ENCODE measurements around the gene CAP1. TPM values are rescaled to one million over a fixed set of nuclear protein-coding genes. Genes with fewer than 3 reads are reported as not detected.

The CAP1 gene
- total and polyA plus RNA-seq, 2 of the 13 experiments (the other 11 are each of a cell fraction or from before 2014, with no cell fraction given): 174 to 195 TPM

DNA sequence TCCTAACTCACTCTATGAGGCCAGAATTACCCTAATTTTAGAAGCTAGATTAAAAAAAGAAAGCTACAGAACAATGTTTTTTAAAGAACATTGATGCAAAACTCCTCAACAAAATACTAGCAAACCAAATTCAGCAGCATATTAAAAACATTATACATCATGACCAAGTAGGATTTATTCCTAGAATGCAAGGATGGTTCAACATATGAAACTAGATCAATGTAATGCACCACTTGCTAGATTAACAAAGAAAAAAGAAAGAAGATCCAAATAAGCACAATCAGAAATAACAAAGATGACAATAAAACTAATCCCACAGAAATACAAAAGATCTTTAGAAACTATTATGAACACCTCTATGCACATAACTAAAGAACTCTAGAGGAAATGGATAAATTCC lies 69.9 kb downstream of the CAP1 start (continued):
- TF ChIP-seq, protein P1, sequence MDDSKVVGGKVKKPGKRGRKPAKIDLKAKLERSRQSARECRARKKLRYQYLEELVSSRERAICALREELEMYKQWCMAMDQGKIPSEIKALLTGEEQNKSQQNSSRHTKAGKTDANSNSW (CRISPR knock-in tag; IDR thresholded peaks at IDR 0.05; ENCODE audit: borderline replicate concordance): no peak
- TF ChIP-seq ZNF510 (CRISPR knock-in tag; IDR thresholded peaks at IDR 0.05; ENCODE audit: low read depth) (no peak), TMF1 (CRISPR knock-in tag; IDR thresholded peaks at IDR 0.05; ENCODE audit: low read depth) (no peak), ESRRA (CRISPR knock-in tag; IDR thresholded peaks at IDR 0.05; ENCODE audit: low read depth) (no peak)

DNA sequence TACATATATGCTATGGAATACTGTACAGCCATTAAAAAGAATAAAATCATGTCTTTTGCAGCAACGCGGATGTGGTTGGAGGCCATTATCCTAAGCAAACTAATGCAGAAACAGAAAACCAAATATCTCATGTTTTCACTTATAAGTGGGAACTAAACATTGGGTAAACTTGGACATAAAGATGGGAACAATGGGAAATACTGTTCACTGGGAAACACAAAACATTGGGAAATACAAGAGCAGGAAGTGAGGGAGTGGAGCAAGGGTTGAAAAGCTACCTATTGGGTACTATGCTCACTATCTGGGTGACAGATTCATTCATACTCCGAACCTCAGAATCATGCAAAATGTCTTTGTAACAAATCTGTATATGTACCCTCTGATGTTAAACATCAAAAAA lies 73.9 kb downstream of the CAP1 start:
- ChIA-PET POLR2A (no interaction called here), CTCF (ENCODE audit: low intra/inter-chr PET ratio, low total read pairs) (no interaction called here)
- Histone ChIP-seq H3K4me3 (replicated peaks in 1 of 3; ENCODE audit: insufficient read depth in 1 of 3, low read depth in 2 of 3, low read length in 3 of 3) (no peak overlapping the region), H3K4me2 (ENCODE audit: low read depth, low read length) (no peak overlapping the region), H3K36me3 (replicated peaks in 1 of 2; ENCODE audit: control insufficient read depth in 1 of 2, insufficient read depth in 2 of 2, low read length in 2 of 2) (no peaks in the 10 kb centered on the region), H3K79me2 (ENCODE audit: insufficient read depth, low read length) (no peaks in the 10 kb centered on the region), H4K20me1 (ENCODE audit: insufficient read depth, low read length) (no peaks in the 10 kb centered on the region), H3K9me3 (ENCODE audit: low read length) (peaks cover 9% of the 10 kb centered on the region), H2AFZ (ENCODE audit: low read length) (no peak overlapping the region), H3K27ac (ENCODE audit: extremely low read length, insufficient read depth, low read length) (no peak overlapping the region), H3K4me1 (ENCODE audit: insufficient read depth, low read length) (no peaks in the 10 kb centered on the region; the same call in 1 of the 2 replicates), H3K27me3 (ENCODE audit: control insufficient read depth in 1 of 2, insufficient read depth in 2 of 2, low read length in 2 of 2) (peaks cover 1 to 11% of the 10 kb centered on the region in 2 experiments; a peak in 2 of 5 replicates), H3K9ac (ENCODE audit: insufficient read depth, low read depth, low read length) (no peak overlapping the region)
- FAIRE-seq (no peak), DNase-seq (ENCODE audit: low spot score) (peak; percentile 27), ATAC-seq (no peak)
- intact Hi-C loops (cut with micrococcal nuclease; ENCODE audit: unreplicated experiment): no loop called here
- WGBS (ENCODE audit: low lambda C conversion rate): 33% methylated on average over 3 of the region's 3 CpGs
- TF ChIP-seq NKX3-1 (CRISPR knock-in tag; IDR thresholded peaks at IDR 0.05) (no peak), SOX5 (CRISPR knock-in tag; IDR thresholded peaks at IDR 0.05; ENCODE audit: borderline replicate concordance) (peak; percentile 78), SOX13 (IDR thresholded peaks at IDR 0.05) (no peak), SOX13 (CRISPR knock-in tag; conservative IDR thresholded peaks at IDR 0.05 in 1 of 2, IDR thresholded peaks at IDR 0.05 in 1 of 2) (peak in 1 of 2 experiments; percentile 66; a peak in 1 of 4 replicates)
- in situ Hi-C loops (cut with HindIII; ENCODE audit: extremely low pct_ligation_motif_present, low pct_unique_long_range_greater_than_20kb): no loop called here
- BruUV-seq (replicated peaks): no TSS peak

DNA sequence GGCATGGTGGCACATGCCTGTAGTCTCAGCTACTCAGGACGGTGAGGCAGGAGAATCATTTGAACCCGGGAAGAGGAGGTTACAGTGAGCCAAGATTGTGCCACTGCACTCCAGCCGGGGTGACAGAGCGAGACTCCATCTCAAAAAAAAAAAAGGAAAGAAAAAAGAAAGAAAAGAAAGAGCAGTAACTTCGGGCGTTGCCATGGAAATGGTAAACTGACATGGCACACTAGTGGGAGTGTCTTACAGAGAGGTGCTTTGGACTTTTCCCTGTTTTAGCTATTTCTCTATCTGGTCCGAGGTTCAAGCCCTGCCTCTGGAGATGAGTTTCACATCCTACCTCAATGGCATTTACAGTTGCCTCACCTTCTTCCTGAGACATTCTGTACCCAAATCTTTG lies 79.6 kb downstream of the CAP1 start:
- Histone ChIP-seq H3K9ac (ENCODE audit: insufficient read depth, low read depth, low read length) (no peak overlapping the region), H3K4me2 (ENCODE audit: low read depth, low read length) (no peak overlapping the region), H3K4me1 (ENCODE audit: insufficient read depth, low read length) (no peaks in the 10 kb centered on the region), H3K36me3 (replicated peaks in 1 of 2; ENCODE audit: control insufficient read depth in 1 of 2, insufficient read depth in 2 of 2, low read length in 2 of 2) (no peaks in the 10 kb centered on the region), H3K9me3 (ENCODE audit: low read length) (no peaks in the 10 kb centered on the region), H3K27me3 (ENCODE audit: control insufficient read depth in 1 of 2, insufficient read depth in 2 of 2, low read length in 2 of 2) (peaks cover 0 to 1% of the 10 kb centered on the region in 2 experiments; a peak in 1 of 5 replicates), H3K27ac (ENCODE audit: extremely low read length, insufficient read depth, low read length) (no peak overlapping the region), H3K4me3 (replicated peaks in 1 of 3; ENCODE audit: insufficient read depth in 1 of 3, low read depth in 2 of 3, low read length in 3 of 3) (no peak overlapping the region), H2AFZ (ENCODE audit: low read length) (no peak overlapping the region), H3K79me2 (ENCODE audit: insufficient read depth, low read length) (no peaks in the 10 kb centered on the region), H4K20me1 (ENCODE audit: insufficient read depth, low read length) (no peaks in the 10 kb centered on the region)
- POLR2A ChIA-PET: no interaction called here
- in situ Hi-C loops (cut with HindIII; ENCODE audit: extremely low pct_ligation_motif_present, low pct_unique_long_range_greater_than_20kb): no loop called here
- FAIRE-seq: no peak
- 37% methylated on average over 7 of the region's 7 CpGs for WGBS (ENCODE audit: low lambda C conversion rate)
- no TSS peak for BruUV-seq (replicated peaks)
- CTCF ChIA-PET (ENCODE audit: low intra/inter-chr PET ratio, low total read pairs): no interaction called here
- no peak for ATAC-seq
- intact Hi-C loops (cut with micrococcal nuclease; ENCODE audit: unreplicated experiment): no loop called here
- no peak for DNase-seq (ENCODE audit: low spot score)
- TF ChIP-seq BRD4 (CRISPR knock-in tag; IDR thresholded peaks at IDR 0.05): no peak
- TF ChIP-seq, protein P2, sequence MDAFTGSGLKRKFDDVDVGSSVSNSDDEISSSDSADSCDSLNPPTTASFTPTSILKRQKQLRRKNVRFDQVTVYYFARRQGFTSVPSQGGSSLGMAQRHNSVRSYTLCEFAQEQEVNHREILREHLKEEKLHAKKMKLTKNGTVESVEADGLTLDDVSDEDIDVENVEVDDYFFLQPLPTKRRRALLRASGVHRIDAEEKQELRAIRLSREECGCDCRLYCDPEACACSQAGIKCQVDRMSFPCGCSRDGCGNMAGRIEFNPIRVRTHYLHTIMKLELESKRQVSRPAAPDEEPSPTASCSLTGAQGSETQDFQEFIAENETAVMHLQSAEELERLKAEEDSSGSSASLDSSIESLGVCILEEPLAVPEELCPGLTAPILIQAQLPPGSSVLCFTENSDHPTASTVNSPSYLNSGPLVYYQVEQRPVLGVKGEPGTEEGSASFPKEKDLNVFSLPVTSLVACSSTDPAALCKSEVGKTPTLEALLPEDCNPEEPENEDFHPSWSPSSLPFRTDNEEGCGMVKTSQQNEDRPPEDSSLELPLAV (CRISPR knock-in tag; conservative IDR thresholded peaks at IDR 0.05; ENCODE audit: low read depth): no peak
- TF ChIP-seq, protein P3, sequence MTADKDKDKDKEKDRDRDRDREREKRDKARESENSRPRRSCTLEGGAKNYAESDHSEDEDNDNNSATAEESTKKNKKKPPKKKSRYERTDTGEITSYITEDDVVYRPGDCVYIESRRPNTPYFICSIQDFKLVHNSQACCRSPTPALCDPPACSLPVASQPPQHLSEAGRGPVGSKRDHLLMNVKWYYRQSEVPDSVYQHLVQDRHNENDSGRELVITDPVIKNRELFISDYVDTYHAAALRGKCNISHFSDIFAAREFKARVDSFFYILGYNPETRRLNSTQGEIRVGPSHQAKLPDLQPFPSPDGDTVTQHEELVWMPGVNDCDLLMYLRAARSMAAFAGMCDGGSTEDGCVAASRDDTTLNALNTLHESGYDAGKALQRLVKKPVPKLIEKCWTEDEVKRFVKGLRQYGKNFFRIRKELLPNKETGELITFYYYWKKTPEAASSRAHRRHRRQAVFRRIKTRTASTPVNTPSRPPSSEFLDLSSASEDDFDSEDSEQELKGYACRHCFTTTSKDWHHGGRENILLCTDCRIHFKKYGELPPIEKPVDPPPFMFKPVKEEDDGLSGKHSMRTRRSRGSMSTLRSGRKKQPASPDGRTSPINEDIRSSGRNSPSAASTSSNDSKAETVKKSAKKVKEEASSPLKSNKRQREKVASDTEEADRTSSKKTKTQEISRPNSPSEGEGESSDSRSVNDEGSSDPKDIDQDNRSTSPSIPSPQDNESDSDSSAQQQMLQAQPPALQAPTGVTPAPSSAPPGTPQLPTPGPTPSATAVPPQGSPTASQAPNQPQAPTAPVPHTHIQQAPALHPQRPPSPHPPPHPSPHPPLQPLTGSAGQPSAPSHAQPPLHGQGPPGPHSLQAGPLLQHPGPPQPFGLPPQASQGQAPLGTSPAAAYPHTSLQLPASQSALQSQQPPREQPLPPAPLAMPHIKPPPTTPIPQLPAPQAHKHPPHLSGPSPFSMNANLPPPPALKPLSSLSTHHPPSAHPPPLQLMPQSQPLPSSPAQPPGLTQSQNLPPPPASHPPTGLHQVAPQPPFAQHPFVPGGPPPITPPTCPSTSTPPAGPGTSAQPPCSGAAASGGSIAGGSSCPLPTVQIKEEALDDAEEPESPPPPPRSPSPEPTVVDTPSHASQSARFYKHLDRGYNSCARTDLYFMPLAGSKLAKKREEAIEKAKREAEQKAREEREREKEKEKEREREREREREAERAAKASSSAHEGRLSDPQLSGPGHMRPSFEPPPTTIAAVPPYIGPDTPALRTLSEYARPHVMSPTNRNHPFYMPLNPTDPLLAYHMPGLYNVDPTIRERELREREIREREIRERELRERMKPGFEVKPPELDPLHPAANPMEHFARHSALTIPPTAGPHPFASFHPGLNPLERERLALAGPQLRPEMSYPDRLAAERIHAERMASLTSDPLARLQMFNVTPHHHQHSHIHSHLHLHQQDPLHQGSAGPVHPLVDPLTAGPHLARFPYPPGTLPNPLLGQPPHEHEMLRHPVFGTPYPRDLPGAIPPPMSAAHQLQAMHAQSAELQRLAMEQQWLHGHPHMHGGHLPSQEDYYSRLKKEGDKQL (CRISPR knock-in tag; IDR thresholded peaks at IDR 0.05; ENCODE audit: low read depth): no peak
